HepG2 (cell line): ENCODE measurements around the gene IL3. TPM values are rescaled to one million over a fixed set of nuclear protein-coding genes. Genes with fewer than 3 reads are reported as not detected.

ENCODE experiments used
- ATAC-seq: fragments of 200-7000 bp; cut with Tn5 transposase; 3 replicates; pipeline ENCODE4 v1.9.1; 2020; ENCODE audit warnings: mild to moderate bottlenecking, moderate library complexity
- BruUV-seq: library from RNA; stranded (reverse); fragments of 400-500 nt; replicated peaks from 2 replicates; lab custom pipeline; 2021; lab: Mats Ljungman, UMichigan
- CTCF ChIA-PET: fragments of 300-600 bp; formaldehyde crosslinking; extraction: SDS; loops from one replicate; lab custom pipeline; 2021; ENCODE audit warnings: low total read pairs, inconsistent platforms, low intra/inter-chr PET ratio; lab: Yijun Ruan, JAX
- POLR2A ChIA-PET: fragments of 350-600 bp; sonication (Branson Sonifier 250); formaldehyde crosslinking; loops from one replicate; lab custom pipeline; 2020; ENCODE audit warnings: antibody characterized with exemption, inconsistent platforms; lab: Yijun Ruan, JAX
- DNase-seq: peaks from one replicate; pipeline ENCODE4 v3.0.0-alpha.2; 2015; ENCODE audit warnings: low spot score
- FAIRE-seq: peaks from 3 replicates; lab custom pipeline; 2011; peaks lifted over from hg19 to GRCh38; lab: Jason Lieb, UNC
- H2AFZ ChIP-seq: one replicate; pipeline ENCODE4 v1.6.1; 2011; ENCODE audit warnings: low read length, inconsistent platforms
- H3K27ac ChIP-seq: fragments of 300-600 bp; 3 replicates; pipeline ENCODE4 v1.8.0; 2011; ENCODE audit warnings: mixed run types, mild to moderate bottlenecking, mixed read lengths, low read length, inconsistent platforms; ENCODE audit not compliant: insufficient read depth; ENCODE audit errors: extremely low read length
- H3K27me3 ChIP-seq, 2 experiments: fragments of 200-600 bp in 1 of 2; 2 replicates in 1 of 2; 3 replicates in 1 of 2; pipeline versions ENCODE4 v1.6.0 to v1.8.0; 2011; ENCODE audit warnings: low read length in 2 of 2, mild to moderate bottlenecking in 2 of 2, moderate library complexity in 2 of 2, inconsistent platforms in 1 of 2; ENCODE audit not compliant: insufficient read depth in 2 of 2, control insufficient read depth in 1 of 2
- H3K36me3 ChIP-seq, 2 experiments: fragments of 200-600 bp in 1 of 2; replicated peaks in 1 of 2; 2 replicates in 1 of 2; 3 replicates in 1 of 2; pipeline versions ENCODE4 v1.5.1 to v1.8.0; 2011; ENCODE audit warnings: low read length in 2 of 2, inconsistent platforms in 1 of 2; ENCODE audit not compliant: insufficient read depth in 2 of 2, control insufficient read depth in 1 of 2
- H3K4me1 ChIP-seq: 2 replicates; pipeline ENCODE4 v1.5.1; 2012; ENCODE audit warnings: low read length, inconsistent platforms; ENCODE audit not compliant: insufficient read depth
- H3K4me2 ChIP-seq: 2 replicates; pipeline ENCODE4 v1.6.0; 2011; ENCODE audit warnings: low read depth, low read length, inconsistent platforms
- H3K4me3 ChIP-seq, 3 experiments: fragments of 200-600 bp in 1 of 3; sonication (generic), shearing (Covaris generic) in 1 of 3; replicated peaks in 1 of 3; 2 replicates each; pipeline ENCODE4 v1.5.1; 2011 to 2016; ENCODE audit warnings: low read length in 3 of 3, inconsistent platforms in 2 of 3, low read depth in 2 of 3, mild to moderate bottlenecking in 2 of 3, control low read depth in 1 of 3, mixed read lengths in 1 of 3; ENCODE audit not compliant: insufficient read depth in 1 of 3
- H3K79me2 ChIP-seq: one replicate; pipeline ENCODE4 v1.6.1; 2011; ENCODE audit warnings: low read length, inconsistent platforms; ENCODE audit not compliant: insufficient read depth
- H3K9ac ChIP-seq: 2 replicates; pipeline ENCODE4 v1.6.0; 2011; ENCODE audit warnings: mild to moderate bottlenecking, low read depth, low read length, inconsistent platforms; ENCODE audit not compliant: insufficient read depth
- H3K9me3 ChIP-seq: 2 replicates; pipeline ENCODE4 v1.5.1; 2012; ENCODE audit warnings: mild to moderate bottlenecking, low read length
- H4K20me1 ChIP-seq: 2 replicates; pipeline ENCODE4 v1.6.0; 2011; ENCODE audit warnings: inconsistent platforms, mild to moderate bottlenecking, low read length, moderate library complexity; ENCODE audit not compliant: insufficient read depth
- HNRNPLL ChIP-seq: fragments of 200-400 bp; formaldehyde crosslinking; IDR thresholded peaks from 2 replicates; pipeline ENCODE4 v1.6.1; 2017; ENCODE audit warnings: mild to moderate bottlenecking, low read depth, low read length; ENCODE audit not compliant: poor library complexity, severe bottlenecking
- MED1 ChIP-seq: sonication (generic); formaldehyde crosslinking; IDR thresholded peaks from 2 replicates; pipeline ENCODE4 v1.4.0; 2020; ENCODE audit warnings: missing genetic modification reagents
- PHF21A ChIP-seq: sonication (generic); formaldehyde crosslinking; IDR thresholded peaks from 2 replicates; pipeline ENCODE4 v1.5.0; 2020; ENCODE audit warnings: mild to moderate bottlenecking, missing genetic modification reagents
- SIN3B ChIP-seq: fragments of 150-350 bp; IDR thresholded peaks from 2 replicates; pipeline ENCODE4 v1.6.1; 2014; ENCODE audit warnings: low read length
- SUZ12 ChIP-seq: fragments of 150-350 bp; IDR thresholded peaks from 2 replicates; pipeline ENCODE4 v1.6.1; 2014; ENCODE audit warnings: low read depth, low read length
- ZBTB3 ChIP-seq: sonication (generic); formaldehyde crosslinking; IDR thresholded peaks from 2 replicates; pipeline ENCODE4 v1.4.0; 2020; ENCODE audit warnings: low read depth, mild to moderate bottlenecking, moderate library complexity, missing genetic modification reagents, borderline replicate concordance
- ZNF670 ChIP-seq: sonication (generic); formaldehyde crosslinking; IDR thresholded peaks from 2 replicates; pipeline ENCODE4 v1.8.0; 2022; ENCODE audit warnings: mild to moderate bottlenecking, missing genetic modification reagents, borderline replicate concordance
- ZNF83 ChIP-seq: sonication (generic); formaldehyde crosslinking; IDR thresholded peaks from 2 replicates; pipeline ENCODE4 v1.4.0; 2020; ENCODE audit warnings: missing genetic modification reagents, mild to moderate bottlenecking, borderline replicate concordance
- ZNF883 ChIP-seq: sonication (generic); formaldehyde crosslinking; IDR thresholded peaks from 2 replicates; pipeline ENCODE4 v1.5.1; 2020; ENCODE audit warnings: mild to moderate bottlenecking, missing genetic modification reagents; ENCODE audit errors: not compliant biosample characterization
- ZSCAN21 ChIP-seq: sonication (generic); formaldehyde crosslinking; IDR thresholded peaks from 2 replicates; pipeline ENCODE4 v1.8.0; 2022; ENCODE audit warnings: mild to moderate bottlenecking, missing genetic modification reagents, moderate library complexity, borderline replicate concordance
- WGBS: methylation state at CpG from one replicate; pipeline ENCODE4 v1.1.6; 2017; ENCODE audit warnings: low lambda C conversion rate; 5-methylcytosine and 5-hydroxymethylcytosine counted together
- in situ Hi-C: cut with HindIII; loops from 2 replicates; pipeline ENCODE4 v1.10.0; 2017; ENCODE audit warnings: low pct_unique_long_range_greater_than_20kb; ENCODE audit not compliant: extremely low pct_ligation_motif_present
- intact Hi-C: fragments of 100-400 bp; cut with micrococcal nuclease; formaldehyde crosslinking; loops from one replicate; pipeline ENCODE4 v1.10.0; 2022; ENCODE audit not compliant: unreplicated experiment
- polyA plus RNA-seq, 8 experiments: library from polyadenylated mRNA; depleted of rRNA in 3 of 8; stranded (reverse) in 7 of 8; unstranded in 1 of 8; fragments of >200 nt; fragmentation: Illumina TruSeq in 4 of 8; extraction: Trizol in 4 of 8; gene quantifications; 2 replicates each; pipeline versions ENCODE4 v1.2.1 to v1.2.3, GENCODE V29; 2011 to 2016; ENCODE audit warnings: low read depth in 4 of 8, missing spikeins in 1 of 8, mixed read lengths in 1 of 8; ENCODE audit not compliant: insufficient read depth in 1 of 8
- total RNA-seq, 5 experiments: library from RNA; depleted of rRNA; stranded (reverse); fragments of >200 nt; fragmentation: Illumina TruSeq; extraction: Trizol; gene quantifications; 2 replicates each; pipeline ENCODE4 v1.2.3, GENCODE V29; 2016; ENCODE audit warnings: low read depth in 1 of 5
- TF ChIP-seq, protein P1 (sequence below): sonication (generic); formaldehyde crosslinking; IDR thresholded peaks from 2 replicates; pipeline ENCODE4 v1.4.0; 2020; ENCODE audit warnings: mild to moderate bottlenecking, missing genetic modification reagents
- TF ChIP-seq, protein P2 (sequence below): sonication (generic); formaldehyde crosslinking; IDR thresholded peaks from 2 replicates; pipeline ENCODE4 v1.5.0; 2020; ENCODE audit warnings: missing genetic modification reagents, mild to moderate bottlenecking, borderline replicate concordance
- TF ChIP-seq, protein P3 (sequence below): sonication (generic); formaldehyde crosslinking; conservative IDR thresholded peaks from 2 replicates; pipeline ENCODE4 v1.8.0; 2022; ENCODE audit warnings: mild to moderate bottlenecking, moderate library complexity, missing genetic modification reagents

The IL3 gene
- total and polyA plus RNA-seq, 2 of the 13 experiments (the other 11 are each of a cell fraction or from before 2014, with no cell fraction given) = not detected

DNA sequence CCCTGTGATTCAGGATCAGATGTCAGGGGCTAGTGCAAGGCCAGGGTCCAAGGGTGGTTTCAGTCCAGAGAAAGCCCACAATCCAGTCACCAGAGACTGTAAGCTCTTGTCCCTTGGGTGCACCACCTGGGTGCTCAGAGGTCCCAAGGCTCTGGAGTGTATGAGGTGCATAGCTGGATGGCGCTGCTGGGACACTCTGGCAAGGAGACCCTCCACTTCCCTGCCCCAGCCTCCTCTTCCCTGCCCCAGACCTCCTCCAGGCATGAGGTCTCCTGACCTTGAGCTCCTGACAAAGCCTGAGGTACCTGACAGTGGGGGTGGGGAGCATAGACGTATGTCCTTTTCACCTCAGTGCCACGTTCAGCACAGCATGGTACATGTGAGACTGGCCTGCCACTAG, 20.1 kb downstream of the IL3 start:
- H3K4me3 ChIP-seq = no peak overlapping the region
- no peaks in the 10 kb centered on the region for H3K9me3 ChIP-seq
- TF ChIP-seq, protein P1, sequence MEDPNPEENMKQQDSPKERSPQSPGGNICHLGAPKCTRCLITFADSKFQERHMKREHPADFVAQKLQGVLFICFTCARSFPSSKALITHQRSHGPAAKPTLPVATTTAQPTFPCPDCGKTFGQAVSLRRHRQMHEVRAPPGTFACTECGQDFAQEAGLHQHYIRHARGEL (CRISPR knock-in tag) = no peak
- TF ChIP-seq MED1 (CRISPR knock-in tag) = no peak
- no peak for TF ChIP-seq ZNF883 (CRISPR knock-in tag)
- no peak for TF ChIP-seq SIN3B
- no peak for TF ChIP-seq ZNF670 (CRISPR knock-in tag)
- no peak for TF ChIP-seq ZBTB3 (CRISPR knock-in tag)
- TF ChIP-seq, protein P2, sequence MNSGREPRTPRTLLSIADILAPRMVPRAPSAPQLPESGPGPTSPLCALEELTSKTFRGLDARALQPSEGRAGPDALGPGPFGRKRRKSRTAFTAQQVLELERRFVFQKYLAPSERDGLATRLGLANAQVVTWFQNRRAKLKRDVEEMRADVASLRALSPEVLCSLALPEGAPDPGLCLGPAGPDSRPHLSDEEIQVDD (CRISPR knock-in tag) = no peak
- TF ChIP-seq, protein P3, sequence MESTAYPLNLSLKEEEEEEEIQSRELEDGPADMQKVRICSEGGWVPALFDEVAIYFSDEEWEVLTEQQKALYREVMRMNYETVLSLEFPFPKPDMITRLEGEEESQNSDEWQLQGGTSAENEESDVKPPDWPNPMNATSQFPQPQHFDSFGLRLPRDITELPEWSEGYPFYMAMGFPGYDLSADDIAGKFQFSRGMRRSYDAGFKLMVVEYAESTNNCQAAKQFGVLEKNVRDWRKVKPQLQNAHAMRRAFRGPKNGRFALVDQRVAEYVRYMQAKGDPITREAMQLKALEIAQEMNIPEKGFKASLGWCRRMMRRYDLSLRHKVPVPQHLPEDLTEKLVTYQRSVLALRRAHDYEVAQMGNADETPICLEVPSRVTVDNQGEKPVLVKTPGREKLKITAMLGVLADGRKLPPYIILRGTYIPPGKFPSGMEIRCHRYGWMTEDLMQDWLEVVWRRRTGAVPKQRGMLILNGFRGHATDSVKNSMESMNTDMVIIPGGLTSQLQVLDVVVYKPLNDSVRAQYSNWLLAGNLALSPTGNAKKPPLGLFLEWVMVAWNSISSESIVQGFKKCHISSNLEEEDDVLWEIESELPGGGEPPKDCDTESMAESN (CRISPR knock-in tag) = no peak
- no peak for TF ChIP-seq HNRNPLL
- TF ChIP-seq PHF21A (CRISPR knock-in tag) = no peak
- no peak for TF ChIP-seq ZNF83
- no peak for TF ChIP-seq SUZ12
- TF ChIP-seq ZSCAN21 (CRISPR knock-in tag) = no peak
- TF ChIP-seq, all 625 proteins: peak for 0
- ChIA-PET CTCF (no interaction called here), POLR2A (no interaction called here)
- FAIRE-seq (no peak), ATAC-seq (no peak), DNase-seq (no peak)
- Histone ChIP-seq H3K4me1 (peaks cover 16% of the 10 kb centered on the region), H3K36me3 (no peaks in the 10 kb centered on the region), H3K4me2 (no peak overlapping the region), H3K9ac (no peak overlapping the region), H3K79me2 (no peaks in the 10 kb centered on the region), H3K27me3 (peaks cover 0 to 7% of the 10 kb centered on the region in 2 experiments; a peak in 1 of 5 replicates), H4K20me1 (no peaks in the 10 kb centered on the region), H2AFZ (no peak overlapping the region), H3K27ac (no peak overlapping the region)
- intact Hi-C loops (no loop called here), in situ Hi-C loops (no loop called here)
- WGBS = 19% methylated on average over 3 of the region's 3 CpGs
- no TSS peak for BruUV-seq
